PC-9 (cell line): ENCODE data around the gene UBE2QL1. TPM values are rescaled to one million over a fixed set of nuclear protein-coding genes. Genes with fewer than 3 reads are reported as not detected.

ENCODE experiments used
- BruUV-seq: library from RNA; stranded (reverse); fragments of 400-500 nt; replicated peaks from 2 replicates; lab custom pipeline; 2021; lab: Mats Ljungman, UMichigan
- CTCF ChIA-PET: fragments of 300-600 bp; sonication (Branson Sonifier 250); formaldehyde crosslinking; loops from one replicate; lab custom pipeline; 2022; ENCODE audit warnings: antibody characterized with exemption; lab: Charles Lee
- POLR2A ChIA-PET: fragments of 300-600 bp; sonication (Branson Sonifier 250); formaldehyde crosslinking; loops from one replicate; lab custom pipeline; 2022; ENCODE audit warnings: antibody characterized with exemption; ENCODE audit not compliant: unreplicated experiment; lab: Charles Lee
- DNase-seq, 2 experiments: peaks; one replicate each; pipeline versions ENCODE4 v3.0.0 to v3.0.0-alpha.2; 2015 to 2022; ENCODE audit warnings: mixed read lengths in 1 of 2
- H2AFZ ChIP-seq: fragments of 200-600 bp; sonication (generic); 2 replicates; pipeline ENCODE4 v1.8.1; 2017; ENCODE audit warnings: antibody characterized with exemption
- H3F3A ChIP-seq: fragments of 200-600 bp; sonication (generic); 2 replicates; pipeline ENCODE4 v1.8.1; 2017; ENCODE audit warnings: antibody characterized with exemption, mild to moderate bottlenecking, low read depth; ENCODE audit not compliant: insufficient read depth
- H3K27ac ChIP-seq: fragments of 200-600 bp; sonication (generic); 2 replicates; pipeline ENCODE4 v1.6.1; 2016; ENCODE audit warnings: mixed run types
- H3K27me3 ChIP-seq: fragments of 200-600 bp; sonication (generic); 2 replicates; pipeline ENCODE4 v1.6.1; 2016; ENCODE audit warnings: low read depth, mixed run types; ENCODE audit not compliant: insufficient read depth
- H3K36me3 ChIP-seq: fragments of 200-600 bp; sonication (generic); 2 replicates; pipeline ENCODE4 v1.6.1; 2016; ENCODE audit warnings: low read depth, mixed run types
- H3K4me1 ChIP-seq: fragments of 200-600 bp; sonication (generic); replicated peaks from 2 replicates; pipeline ENCODE4 v1.6.1; 2016; ENCODE audit warnings: mixed run types; ENCODE audit not compliant: insufficient read depth
- H3K4me2 ChIP-seq: fragments of 200-600 bp; sonication (generic); 2 replicates; pipeline ENCODE4 v1.6.1; 2017; ENCODE audit warnings: mixed run types
- H3K4me3 ChIP-seq: fragments of 200-600 bp; sonication (generic); 2 replicates; pipeline ENCODE4 v1.6.1; 2016; ENCODE audit warnings: mixed run types
- H3K79me2 ChIP-seq: fragments of 200-600 bp; sonication (generic); 2 replicates; pipeline ENCODE4 v1.6.1; 2017; ENCODE audit warnings: low read depth, mixed run types
- H3K9me2 ChIP-seq: fragments of 200-600 bp; sonication (generic); 2 replicates; pipeline ENCODE4 v1.8.1; 2017; ENCODE audit warnings: mild to moderate bottlenecking; ENCODE audit not compliant: insufficient read depth
- H3K9me3 ChIP-seq: fragments of 200-600 bp; sonication (generic); 2 replicates; pipeline ENCODE4 v1.8.1; 2016; ENCODE audit warnings: low read depth; ENCODE audit not compliant: insufficient read depth
- H4K20me1 ChIP-seq: fragments of 200-600 bp; sonication (generic); 2 replicates; pipeline ENCODE4 v1.8.1; 2017; ENCODE audit not compliant: insufficient read depth
- CTCF ChIP-seq: fragments of 200-600 bp; sonication (generic); conservative IDR thresholded peaks from 2 replicates; pipeline ENCODE4 v1.6.1; 2017; ENCODE audit warnings: mixed run types, antibody characterized with exemption, mild to moderate bottlenecking, moderate library complexity
- EZH2 ChIP-seq: fragments of 200-600 bp; sonication (generic); IDR thresholded peaks from 2 replicates; pipeline ENCODE4 v1.8.0; 2017; ENCODE audit warnings: antibody characterized with exemption, low read depth
- intact Hi-C: fragments of 100-400 bp; cut with micrococcal nuclease; formaldehyde crosslinking; loops from one replicate; pipeline ENCODE4 v1.10.0; 2022; ENCODE audit not compliant: unreplicated experiment
- total RNA-seq: library from RNA; stranded (reverse); gene quantifications from 2 replicates; pipeline ENCODE4 v1.2.3, GENCODE V29; 2021

Gene UBE2QL1
- total RNA-seq, 1 experiment from 2014 or later, result not detected

- H4K20me1 ChIP-seq, result no peaks in the 10 kb centered on the region
- H3K4me2 ChIP-seq, result no peak overlapping the region
- intact Hi-C loops, result no loop called here
- CTCF ChIA-PET, result interaction anchor here (0.5 kb wide), 1 partner anchor 1227 kb away, joined by 12 read pairs; no protein-coding TSS in a partner anchor
- H2AFZ ChIP-seq, result no peak overlapping the region
- BruUV-seq, result no TSS peak
- POLR2A ChIA-PET, result no interaction called here
- H3F3A ChIP-seq, result no peaks in the 10 kb centered on the region
- no peaks in the 10 kb centered on the region for H3K9me3 ChIP-seq
- no peaks in the 10 kb centered on the region for H3K36me3 ChIP-seq
- H3K4me1 ChIP-seq, result peaks cover 15% of the 10 kb centered on the region
- H3K27me3 ChIP-seq, result peaks cover 99% of the 10 kb centered on the region
- H3K4me3 ChIP-seq, result no peak overlapping the region
- DNase-seq, result no peak
- no peaks in the 10 kb centered on the region for H3K79me2 ChIP-seq
- TF ChIP-seq EZH2 (no peak), CTCF (no peak)
- H3K27ac ChIP-seq, result no peak overlapping the region
- no peaks in the 10 kb centered on the region for H3K9me2 ChIP-seq
Observed at GRCh38 chr5:6495433-6496206, 47.0 kb downstream of the UBE2QL1 start.

- H3K79me2 ChIP-seq, result no peaks in the 10 kb centered on the region
- no peak overlapping the region for H2AFZ ChIP-seq
- H3K4me1 ChIP-seq, result peaks cover 9% of the 10 kb centered on the region
- no peaks in the 10 kb centered on the region for H3K9me2 ChIP-seq
- no peak for DNase-seq
- H4K20me1 ChIP-seq, result no peaks in the 10 kb centered on the region
- H3F3A ChIP-seq, result no peaks in the 10 kb centered on the region
- no peaks in the 10 kb centered on the region for H3K36me3 ChIP-seq
- intact Hi-C loops, result no loop called here
- ChIA-PET CTCF (no interaction called here), POLR2A (no interaction called here)
- H3K27ac ChIP-seq, result no peak overlapping the region
- peaks cover 98% of the 10 kb centered on the region for H3K27me3 ChIP-seq
- no peaks in the 10 kb centered on the region for H3K9me3 ChIP-seq
- BruUV-seq, result no TSS peak
- H3K4me2 ChIP-seq, result no peak overlapping the region
- TF ChIP-seq CTCF, result no peak
- no peak for TF ChIP-seq EZH2
- H3K4me3 ChIP-seq, result no peak overlapping the region
Observed at GRCh38 chr5:6496207-6496584, 47.5 kb downstream of the UBE2QL1 start.

GRCh38 chr5:6496636-6497035 lies 48.0 kb downstream of the UBE2QL1 start:
- Histone ChIP-seq H2AFZ (no peak overlapping the region), H4K20me1 (no peaks in the 10 kb centered on the region), H3K9me2 (no peaks in the 10 kb centered on the region), H3K27me3 (peaks cover 94% of the 10 kb centered on the region), H3K27ac (no peak overlapping the region), H3F3A (no peaks in the 10 kb centered on the region), H3K4me2 (no peak overlapping the region), H3K9me3 (no peaks in the 10 kb centered on the region), H3K79me2 (no peaks in the 10 kb centered on the region), H3K4me3 (no peak overlapping the region), H3K4me1 (0 out of 2 replicates have a peak, but pooled peaks cover 5% of the 10 kb centered on the region), H3K36me3 (no peaks in the 10 kb centered on the region)
- CTCF ChIA-PET, result no interaction called here
- POLR2A ChIA-PET, result no interaction called here
- TF ChIP-seq EZH2 (no peak), CTCF (no peak)
- intact Hi-C loops, result no loop called here
- no peak for DNase-seq
- no TSS peak for BruUV-seq
